HL-60/S4 treated with phorbol 12-myristate 13-acetate at 8.2 ng/mL for 4 days and 3 days (cell line): ENCODE measurements around the gene CRACDL.

Experiments used
- in situ Hi-C: fragments of 300-500 bp; cut with MboI; formaldehyde crosslinking; loops from 2 replicates; pipeline ENCODE4 v1.15.0; 2022; ENCODE audit warnings: low sequenced_read_pairs

The CRACDL gene

DNA sequence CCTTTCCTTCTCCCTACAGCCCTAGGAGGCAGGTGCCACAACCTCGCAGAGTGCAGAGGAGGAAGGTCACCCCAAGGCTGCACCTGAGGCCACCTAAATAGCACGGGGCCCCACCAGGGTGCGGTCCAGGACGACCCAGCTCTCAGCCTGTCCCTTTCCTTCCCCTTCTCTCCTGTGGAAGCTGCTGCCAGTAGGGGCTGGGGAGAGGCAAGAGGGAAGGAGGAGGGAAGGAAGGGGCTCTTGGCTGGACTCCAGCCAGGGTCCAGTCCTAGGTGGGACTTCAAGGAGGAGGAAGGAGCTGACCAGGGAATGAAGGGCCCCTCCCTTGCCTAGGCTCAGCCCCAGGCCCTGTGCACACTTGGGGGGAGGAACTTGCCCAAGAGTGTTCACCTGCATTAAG is 11.1 kb downstream of the CRACDL start:
- in situ Hi-C loops, result no loop called here

DNA sequence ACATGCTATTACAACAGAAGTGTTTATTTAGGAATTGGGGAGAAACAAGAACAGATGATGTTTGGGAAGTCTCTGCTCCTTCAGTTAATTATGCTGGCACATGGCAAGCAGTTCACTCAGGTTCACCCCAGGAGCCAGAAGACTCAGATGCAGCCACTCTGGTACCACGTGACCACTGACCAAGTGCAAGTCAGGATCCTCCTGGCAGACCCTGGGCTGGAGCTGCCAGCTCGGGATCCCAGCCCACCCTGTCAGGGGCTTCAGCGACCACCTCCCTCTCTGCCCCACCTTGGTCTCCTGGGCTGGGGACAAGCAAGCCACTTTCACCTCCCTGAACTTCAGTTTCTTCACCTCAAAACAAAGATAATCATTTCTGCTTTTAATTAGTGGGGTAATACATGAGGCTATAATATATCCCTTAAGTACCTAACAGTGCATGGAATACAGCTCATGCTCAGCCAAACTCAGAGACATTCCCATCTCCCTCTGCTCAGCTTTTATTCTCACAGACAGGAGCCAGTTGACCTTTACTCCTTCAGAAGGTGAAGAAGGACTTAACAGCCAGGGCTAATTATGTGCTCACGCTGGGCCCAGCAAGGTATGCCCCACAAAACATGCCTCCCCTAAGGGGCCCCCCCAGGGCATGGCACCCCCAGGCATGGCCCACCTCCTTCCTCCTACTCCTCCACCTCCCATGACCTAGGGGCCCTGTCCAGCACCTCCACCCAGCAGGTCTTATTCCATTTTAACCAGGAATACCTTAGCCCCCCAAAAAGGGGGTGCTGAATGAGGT is 11.8 kb downstream of the CRACDL start:
- in situ Hi-C loops, result no loop called here

DNA sequence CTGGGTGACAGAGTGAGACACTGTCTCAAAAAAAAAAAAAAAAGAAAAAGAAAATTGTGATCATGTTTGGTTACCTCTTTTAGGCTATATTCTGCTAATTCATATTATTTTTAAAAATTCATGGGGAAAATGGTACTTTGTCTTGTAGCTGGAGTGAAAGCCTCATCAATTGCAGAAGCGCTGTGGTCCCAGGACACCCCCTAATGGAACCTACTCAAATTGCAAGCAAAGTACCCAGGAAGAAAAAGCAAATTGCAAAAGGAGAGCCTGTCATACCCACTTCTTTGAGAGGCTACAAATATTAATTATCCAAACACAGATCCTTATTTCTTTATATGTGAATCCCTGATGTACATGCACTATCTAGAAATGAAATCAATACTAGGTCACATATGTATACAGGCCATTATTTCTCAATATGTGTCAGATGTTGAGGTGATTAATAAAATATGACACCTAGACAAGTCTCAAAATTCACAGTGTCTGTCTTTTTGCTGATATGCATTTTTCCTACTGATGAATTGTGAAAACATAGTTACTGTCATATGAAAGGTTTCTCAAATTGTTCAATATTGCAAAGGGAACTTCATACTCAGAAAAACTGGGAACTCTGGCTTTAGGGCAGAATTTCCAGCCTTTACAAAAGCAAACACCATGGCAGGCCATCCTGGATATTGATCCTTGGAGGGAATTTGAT is 12.6 kb downstream of the CRACDL start:
- in situ Hi-C loops, result no loop called here

DNA sequence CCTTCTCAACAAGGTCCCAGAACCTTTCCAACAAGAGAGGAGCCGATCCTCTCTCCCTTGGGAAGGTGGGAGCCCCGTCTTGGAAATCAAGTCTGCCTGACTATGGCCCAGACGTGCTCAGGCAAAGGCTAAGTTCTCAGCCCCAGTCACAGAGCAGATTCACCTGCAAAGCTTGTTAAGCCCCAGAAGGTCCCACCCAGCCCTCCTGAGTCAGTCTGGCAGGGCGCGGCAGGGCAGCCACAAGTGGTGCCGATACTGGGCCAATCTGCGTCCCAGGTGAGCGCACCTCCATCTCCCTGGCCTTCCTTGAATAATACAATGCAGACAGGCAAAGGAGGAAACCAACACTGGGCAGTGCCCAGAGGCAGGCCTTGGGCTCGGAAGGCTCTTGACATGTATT is 15.0 kb downstream of the CRACDL start:
- in situ Hi-C loops, result no loop called here

DNA sequence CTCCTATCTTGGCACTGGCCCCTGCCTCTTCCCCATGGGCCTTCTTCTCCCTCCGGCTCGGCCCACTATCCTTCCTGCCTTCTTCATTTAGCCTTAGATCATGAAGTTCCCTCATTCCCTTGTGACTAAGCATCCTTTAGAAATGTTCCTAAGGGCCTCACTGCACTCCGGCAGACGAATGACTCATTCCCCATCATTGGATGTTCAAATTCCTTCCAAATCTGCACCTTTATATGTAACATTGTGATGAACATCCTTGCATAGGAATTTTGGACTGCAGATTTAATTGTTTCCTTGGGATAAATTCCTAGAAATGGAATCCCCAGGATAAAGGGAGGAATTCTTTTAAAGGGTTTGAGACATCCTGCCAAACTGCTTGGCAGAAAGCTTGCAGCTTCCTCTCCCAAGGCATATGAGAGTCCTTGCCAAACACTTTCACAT is 19.0 kb downstream of the CRACDL start:
- in situ Hi-C loops, result no loop called here

DNA sequence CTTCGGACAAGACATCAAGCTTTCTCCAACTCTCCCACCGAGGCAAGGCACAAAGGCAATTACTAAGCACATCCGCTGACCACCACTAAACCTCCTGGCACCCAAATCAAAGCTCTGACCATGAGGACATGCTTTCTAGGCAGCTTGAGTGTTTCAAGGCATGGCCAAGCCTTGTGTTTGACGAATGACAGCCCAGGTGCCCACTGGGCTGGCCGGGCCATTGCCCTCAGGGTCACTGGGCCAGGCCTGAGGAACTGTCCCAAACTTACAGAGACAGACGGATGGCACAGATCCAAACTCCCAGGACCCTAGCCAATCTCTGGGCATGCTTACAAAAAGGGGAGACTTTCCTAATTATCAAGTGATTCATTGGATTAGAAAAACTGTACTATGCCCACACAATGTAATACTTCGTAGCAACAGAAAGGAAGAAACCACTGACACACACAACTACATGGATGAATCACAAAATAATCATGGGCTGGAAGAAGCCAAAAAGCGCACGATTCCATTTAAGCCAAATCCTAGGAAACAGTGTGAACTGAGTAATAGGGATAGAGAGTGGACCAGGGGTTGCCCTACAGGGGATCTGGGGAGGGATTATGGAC is 20.2 kb downstream of the CRACDL start:
- in situ Hi-C loops, result no loop called here

DNA sequence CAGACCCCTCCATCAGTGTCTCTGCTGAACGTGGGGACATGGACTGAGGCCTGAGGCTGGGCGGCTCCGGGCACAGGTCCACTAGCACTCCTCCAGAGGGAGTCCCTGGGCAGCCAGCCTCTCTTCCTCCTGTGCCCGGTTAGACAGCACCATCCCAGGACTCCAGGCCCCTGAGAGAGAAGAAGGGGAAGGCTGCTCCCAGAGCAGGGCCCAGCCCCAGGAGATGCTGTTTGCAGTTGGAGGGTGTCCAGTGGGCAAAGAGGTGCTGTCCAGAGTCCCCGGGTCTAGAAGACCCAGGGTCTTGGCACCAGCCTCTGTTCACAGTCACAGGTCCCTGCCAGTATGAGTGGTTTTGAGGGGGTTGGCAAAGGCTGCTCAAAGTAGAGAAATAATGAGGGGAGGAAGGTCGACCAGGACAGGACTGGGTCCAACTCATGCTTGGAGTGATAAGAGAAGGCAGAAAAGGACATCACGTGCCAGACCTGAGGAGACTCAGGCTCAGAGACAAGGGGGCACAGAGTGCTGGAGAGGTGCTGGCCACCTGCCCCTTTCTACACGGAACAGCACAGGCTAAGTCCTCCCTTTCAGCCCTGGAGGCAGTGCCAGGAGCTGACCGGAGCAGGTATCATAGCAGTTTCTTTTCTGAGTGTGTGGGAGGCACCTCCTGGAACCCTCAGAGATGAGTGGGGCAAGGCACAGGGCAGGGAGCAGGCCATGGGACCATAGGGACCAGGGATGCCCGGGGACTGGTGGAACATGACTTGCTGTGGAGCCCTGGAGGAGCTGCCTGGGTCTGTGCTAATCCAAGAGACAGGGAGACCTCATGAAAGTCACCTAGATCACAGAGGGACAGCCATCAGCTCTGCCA is 21.1 kb downstream of the CRACDL start:
- in situ Hi-C loops, result no loop called here

DNA sequence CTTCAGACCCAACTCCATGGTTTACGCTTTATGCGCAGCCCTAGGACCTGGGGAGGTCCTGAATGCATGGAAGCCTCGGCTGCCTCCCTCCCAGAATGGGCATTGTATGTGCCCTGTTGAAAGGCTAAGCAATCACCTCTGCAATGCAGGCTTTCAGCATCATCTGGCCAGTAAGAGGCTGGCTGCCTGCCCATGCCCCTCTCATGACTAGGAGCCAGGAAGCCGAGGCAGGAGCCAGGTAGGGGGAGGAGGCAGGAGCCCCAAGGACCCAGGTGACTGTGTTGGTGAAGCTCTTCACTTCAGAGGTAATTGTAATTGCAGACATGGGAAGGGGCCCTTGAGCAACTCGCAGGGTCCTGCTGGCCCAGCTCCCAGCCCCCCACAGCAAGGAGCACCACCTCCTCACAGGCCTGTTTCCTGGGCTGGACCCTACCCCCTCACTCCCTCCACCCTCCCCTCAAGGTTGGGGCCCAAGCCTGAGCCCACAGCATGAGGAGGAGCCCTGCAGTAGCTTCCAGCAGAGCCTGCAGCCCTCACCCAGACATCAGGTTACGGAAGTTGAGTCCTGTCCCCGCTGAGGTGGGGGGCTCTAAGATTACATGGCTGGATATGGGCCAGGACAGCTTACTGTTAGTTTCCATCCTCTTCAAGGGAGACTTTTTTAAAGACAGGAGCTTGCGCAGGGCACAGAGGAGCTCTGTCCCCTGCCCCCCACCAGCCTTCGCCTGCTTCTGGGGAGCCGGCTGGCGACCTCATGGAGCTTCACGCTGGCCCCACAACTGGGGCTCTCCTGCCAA is 21.9 kb downstream of the CRACDL start:
- in situ Hi-C loops, result no loop called here

DNA sequence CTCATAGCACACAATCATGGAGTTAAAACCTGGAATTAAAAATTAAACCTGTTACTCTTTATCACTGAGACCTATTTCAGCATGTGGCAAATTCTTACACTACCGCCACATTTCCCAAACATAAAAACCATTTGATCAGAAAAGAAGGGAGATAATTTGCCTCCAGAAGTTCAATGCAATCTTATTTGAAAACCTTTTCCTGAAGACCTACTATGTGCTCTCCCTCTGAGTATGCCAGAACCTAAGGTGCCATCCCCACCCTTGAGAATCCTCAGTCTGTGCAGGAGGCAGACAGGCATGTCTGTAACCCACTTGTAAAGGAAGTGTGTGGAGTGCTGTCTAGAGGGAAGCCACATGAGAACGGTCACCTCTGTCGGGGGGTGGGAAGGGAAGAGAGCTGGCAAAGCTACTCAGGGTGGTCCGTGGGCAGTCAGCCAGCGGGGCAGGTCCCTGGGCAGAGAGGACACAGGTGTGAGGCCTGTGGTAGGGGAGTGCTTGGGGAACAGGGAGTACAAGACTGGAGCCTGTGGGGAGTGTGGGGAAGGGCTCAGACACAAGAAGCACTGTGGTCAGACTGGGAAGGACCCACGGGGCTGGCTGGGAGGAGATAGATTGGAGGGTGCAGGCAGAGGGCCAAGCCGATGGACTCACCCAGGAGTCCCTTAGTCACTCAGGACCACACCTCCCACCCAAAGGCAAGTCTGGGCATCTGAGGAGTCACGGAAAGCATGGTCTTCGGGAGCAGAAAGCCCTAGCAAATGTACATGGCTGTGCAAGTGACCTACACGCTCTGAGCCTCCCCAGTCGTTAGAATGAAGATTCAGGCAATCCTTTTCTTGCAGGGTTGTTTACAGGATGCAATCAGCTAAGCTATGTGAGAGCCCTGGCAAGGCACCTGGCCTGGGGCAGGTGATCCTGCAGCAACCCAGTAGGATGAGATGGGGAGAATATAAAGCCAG is 22.8 kb downstream of the CRACDL start:
- in situ Hi-C loops, result no loop called here

DNA sequence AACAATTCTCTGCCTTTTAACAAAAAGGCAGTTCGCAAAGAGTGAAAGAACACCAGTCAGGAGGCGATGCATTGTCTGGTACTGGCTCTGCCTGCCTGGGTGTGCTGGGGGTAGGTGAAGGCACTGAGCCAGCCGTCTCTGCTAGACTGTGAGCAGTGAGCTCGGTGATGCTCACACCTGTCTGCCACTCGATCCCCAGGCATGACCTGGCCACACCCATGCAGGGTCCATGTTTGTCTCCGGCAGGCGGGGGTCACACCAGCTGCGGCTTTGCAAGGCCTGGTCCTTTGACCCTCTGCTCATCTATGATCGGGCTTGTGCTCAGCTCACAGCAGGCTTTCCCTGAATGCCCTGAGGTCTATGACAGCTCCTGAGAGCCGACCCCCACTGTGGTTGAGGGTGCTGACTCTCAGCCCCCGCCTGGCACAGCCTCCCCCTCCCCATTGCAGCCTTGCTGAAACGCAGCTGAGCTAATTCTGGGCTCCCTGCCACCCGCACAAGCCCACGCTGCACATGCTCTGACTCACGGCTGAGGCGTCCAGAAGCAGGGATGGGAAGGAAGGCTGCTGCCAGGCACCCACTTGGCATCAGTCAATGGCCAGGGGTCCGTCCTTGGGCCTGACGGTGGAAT is 23.7 kb downstream of the CRACDL start:
- in situ Hi-C loops, result no loop called here

DNA sequence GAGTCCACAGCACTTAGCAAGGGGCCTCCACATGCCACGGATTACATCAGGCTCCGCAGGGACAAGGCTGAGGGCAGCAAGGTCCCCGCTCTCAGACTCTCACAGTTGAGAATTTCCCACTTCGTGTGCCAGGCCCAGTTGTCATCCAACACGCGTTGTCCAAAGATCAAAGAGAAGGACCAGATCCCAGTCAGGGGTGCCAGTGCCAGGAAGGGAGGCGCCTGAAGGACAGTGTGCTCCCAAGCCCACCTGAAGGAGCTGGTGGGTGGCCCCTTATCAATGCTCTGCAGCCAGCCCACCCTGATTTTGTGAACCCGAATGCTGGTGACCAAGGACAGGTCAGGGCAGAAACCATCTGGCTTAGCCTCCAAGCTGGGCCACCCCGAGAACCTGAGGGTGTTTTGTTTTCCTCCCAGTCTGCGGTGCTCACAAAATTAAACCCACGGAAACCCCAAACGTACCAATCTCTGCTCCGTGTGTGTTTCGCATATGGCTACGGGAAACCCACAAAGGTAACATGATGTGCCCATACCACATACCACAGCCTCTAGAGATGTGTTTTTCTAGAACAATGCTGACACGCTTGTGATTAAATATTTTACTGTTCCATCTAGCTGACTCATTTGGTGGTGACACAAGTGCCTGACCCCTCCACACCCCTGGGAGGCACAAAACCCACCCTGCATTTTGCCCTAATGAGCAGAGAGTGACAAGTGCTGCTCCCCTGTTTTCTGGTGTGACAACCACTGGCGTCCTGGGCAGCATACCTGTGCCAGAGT is 24.5 kb downstream of the CRACDL start:
- in situ Hi-C loops, result no loop called here

DNA sequence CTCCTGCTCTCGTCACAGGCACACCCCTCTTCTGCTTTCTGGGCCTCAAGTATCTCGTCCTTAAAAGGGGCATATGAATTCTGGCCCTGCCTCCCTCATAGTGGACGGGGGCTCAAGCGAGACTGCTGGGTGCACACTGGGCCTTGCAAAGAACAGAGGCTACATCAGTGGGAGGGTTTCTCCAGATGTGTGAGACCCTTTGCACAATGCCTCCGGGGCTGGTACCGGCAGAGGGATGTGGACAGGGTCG is 25.0 kb downstream of the CRACDL start:
- in situ Hi-C loops, result no loop called here

DNA sequence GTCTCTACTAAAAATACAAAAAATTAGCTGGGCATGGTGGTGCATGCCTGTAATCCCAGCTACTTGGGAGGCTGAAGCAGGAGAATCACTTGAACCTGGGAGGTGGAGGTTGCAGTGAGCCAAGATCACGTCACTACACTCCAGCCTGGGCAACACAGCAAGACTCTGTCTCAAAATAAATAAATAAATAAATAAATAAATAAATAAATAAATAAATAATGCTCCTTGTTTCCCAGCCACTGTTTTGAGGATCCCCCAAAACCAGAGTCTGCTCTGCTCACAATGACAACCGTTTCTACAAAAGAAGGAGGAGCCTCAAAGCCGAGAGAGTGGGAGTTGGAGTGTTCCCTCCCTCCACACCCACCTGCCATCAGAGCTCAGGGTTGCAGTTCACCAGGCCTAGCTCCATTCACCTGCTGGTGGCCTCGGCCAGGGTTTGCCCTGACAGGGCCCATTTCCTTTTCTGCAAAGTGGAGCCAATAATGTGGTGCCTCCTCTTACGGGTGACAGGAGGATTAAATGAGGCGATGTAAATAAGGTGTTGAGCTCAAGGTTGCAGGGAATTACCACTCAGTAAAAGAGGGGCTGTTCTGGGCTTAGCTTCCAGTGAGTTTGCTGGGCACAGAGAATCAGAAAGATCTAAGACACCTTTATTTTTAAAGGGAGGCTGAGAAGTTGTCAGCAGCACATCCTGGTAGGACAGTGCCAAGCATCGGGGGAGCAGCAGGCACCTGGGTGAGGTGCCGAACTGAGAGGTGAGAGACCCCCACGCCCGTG is 25.5 kb downstream of the CRACDL start:
- in situ Hi-C loops, result no loop called here

DNA sequence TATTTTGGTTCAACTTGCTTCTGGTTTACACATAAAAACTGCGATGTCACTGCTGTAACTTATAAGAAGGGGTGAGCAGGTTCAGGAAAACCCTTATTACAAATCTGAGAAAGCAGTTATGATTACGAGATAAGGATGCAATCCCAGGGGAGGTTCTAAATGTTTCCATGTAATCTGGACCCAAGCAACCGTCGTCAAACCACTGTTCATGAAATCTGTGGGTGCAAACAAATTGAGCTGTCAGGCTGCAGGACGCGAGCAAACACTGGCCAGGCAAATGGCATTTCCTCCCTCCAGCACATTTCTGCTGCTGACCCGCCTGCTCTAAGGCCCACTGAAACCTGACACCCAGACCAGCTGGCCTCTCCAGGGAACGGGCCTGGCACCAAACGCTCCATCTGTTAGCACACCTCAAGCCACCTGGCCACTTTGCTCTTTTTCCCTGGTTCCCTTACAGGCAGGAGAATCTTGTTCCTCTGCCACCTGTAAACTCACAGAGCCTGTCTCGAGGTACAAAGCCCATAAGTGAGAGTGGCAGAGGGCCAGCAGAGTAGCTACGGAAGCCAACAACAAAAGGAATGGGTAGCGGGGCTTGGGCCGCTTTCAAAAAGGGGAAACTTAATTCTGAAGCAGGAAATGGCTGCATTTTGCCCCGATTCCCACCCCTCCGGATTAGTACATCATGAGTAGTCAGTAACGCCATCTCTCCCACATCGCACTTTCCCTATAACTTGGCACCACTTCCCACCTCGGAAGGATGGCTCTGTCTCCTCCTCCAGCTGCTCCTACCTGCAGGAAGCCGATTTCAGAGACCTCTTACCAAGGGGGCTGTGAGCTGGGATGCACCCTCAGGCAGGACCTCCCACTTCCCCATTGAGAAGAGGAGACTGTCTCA is 26.5 kb downstream of the CRACDL start:
- in situ Hi-C loops, result no loop called here

DNA sequence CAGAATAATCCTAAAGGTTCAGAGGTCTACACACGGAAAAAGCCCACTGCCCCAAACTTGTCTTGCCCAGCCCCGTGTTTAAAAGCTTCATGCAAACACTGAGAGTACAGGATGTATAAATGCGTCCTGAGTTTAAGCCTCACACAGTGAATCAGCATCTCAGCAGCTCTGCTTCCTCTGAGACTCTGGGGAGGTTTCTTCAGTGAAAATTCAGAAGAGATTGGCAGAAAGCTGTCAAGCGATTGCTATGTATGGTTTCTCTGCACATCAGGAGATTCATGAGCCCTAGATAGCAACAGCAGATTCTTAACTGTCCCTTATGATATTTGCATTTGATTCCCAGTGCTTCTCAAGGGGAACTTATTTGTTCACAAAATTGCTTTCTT is 27.1 kb downstream of the CRACDL start:
- in situ Hi-C loops, result no loop called here
